ENCODE measurements around the gene MAP6. TPM values are rescaled to one million over a fixed set of nuclear protein-coding genes. Genes with fewer than 3 reads are reported as not detected.

MAP6 gene
- total and polyA plus RNA-seq, 2 of the 13 experiments (the other 11 are each of a cell fraction or from before 2014, with no cell fraction given), result 0.04 TPM; not detected in 1

DNA sequence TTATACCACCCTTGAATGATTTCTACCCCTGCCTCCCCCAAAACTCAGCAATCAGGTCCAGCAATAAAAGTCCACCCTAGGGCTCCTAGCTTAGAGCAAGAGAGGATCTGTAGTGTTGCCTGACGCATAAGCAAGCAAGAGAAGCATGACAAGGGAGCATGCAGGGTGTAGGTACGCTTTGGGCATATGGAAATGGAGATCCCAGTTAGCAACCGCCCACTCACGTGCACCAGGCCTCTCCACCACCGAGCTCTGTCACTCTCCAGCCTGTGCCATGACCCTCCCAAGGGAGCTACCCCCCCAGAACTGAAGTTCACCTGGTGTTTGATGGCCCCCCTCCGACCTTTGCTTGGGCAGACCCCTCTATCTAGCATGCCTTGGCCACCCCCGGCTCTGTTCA, 67.3 kb downstream of the MAP6 start:
- BruUV-seq (replicated peaks), result no TSS peak
- DNase-seq (ENCODE audit: low spot score), result no peak
- no peak overlapping the region for H3K9ac ChIP-seq (ENCODE audit: insufficient read depth, low read depth, low read length)
- in situ Hi-C loops (cut with HindIII; ENCODE audit: extremely low pct_ligation_motif_present, low pct_unique_long_range_greater_than_20kb) (no loop called here), intact Hi-C loops (cut with micrococcal nuclease; ENCODE audit: unreplicated experiment) (no loop called here)
- H3K4me1 ChIP-seq (ENCODE audit: insufficient read depth, low read length), result no peaks in the 10 kb centered on the region
- peaks cover 3 to 44% of the 10 kb centered on the region in 2 experiments; a peak in 4 of 5 replicates for H3K27me3 ChIP-seq (ENCODE audit: control insufficient read depth in 1 of 2, insufficient read depth in 2 of 2, low read length in 2 of 2)
- WGBS (ENCODE audit: low lambda C conversion rate), result 39% methylated on average over 6 of the region's 7 CpGs
- H3K4me2 ChIP-seq (ENCODE audit: low read depth, low read length), result no peak overlapping the region
- H4K20me1 ChIP-seq (ENCODE audit: insufficient read depth, low read length), result no peaks in the 10 kb centered on the region
- no peak for ATAC-seq
- no peak overlapping the region for H3K4me3 ChIP-seq (replicated peaks in 1 of 3; ENCODE audit: insufficient read depth in 1 of 3, low read depth in 2 of 3, low read length in 3 of 3)
- CTCF ChIA-PET (ENCODE audit: low intra/inter-chr PET ratio, low total read pairs), result no interaction called here
- FAIRE-seq, result no peak
- POLR2A ChIA-PET, result no interaction called here
- H3K9me3 ChIP-seq (ENCODE audit: low read length), result no peaks in the 10 kb centered on the region
- TF ChIP-seq, protein P1, sequence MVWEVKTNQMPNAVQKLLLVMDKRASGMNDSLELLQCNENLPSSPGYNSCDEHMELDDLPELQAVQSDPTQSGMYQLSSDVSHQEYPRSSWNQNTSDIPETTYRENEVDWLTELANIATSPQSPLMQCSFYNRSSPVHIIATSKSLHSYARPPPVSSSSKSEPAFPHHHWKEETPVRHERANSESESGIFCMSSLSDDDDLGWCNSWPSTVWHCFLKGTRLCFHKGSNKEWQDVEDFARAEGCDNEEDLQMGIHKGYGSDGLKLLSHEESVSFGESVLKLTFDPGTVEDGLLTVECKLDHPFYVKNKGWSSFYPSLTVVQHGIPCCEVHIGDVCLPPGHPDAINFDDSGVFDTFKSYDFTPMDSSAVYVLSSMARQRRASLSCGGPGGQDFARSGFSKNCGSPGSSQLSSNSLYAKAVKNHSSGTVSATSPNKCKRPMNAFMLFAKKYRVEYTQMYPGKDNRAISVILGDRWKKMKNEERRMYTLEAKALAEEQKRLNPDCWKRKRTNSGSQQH (CRISPR knock-in tag; IDR thresholded peaks at IDR 0.05; ENCODE audit: low read depth), result no peak
- TF ChIP-seq THAP11 (CRISPR knock-in tag; IDR thresholded peaks at IDR 0.05) (no peak), HNRNPL (IDR thresholded peaks at IDR 0.05; ENCODE audit: low read depth, low read length) (no peak), SIN3A (IDR thresholded peaks at IDR 0.05; ENCODE audit: borderline replicate concordance, low read depth, low read length) (no peak), MIXL1 (CRISPR knock-in tag; IDR thresholded peaks at IDR 0.05) (no peak), YEATS4 (CRISPR knock-in tag; IDR thresholded peaks at IDR 0.05; ENCODE audit: borderline replicate concordance) (no peak), TSC22D2 (CRISPR knock-in tag; IDR thresholded peaks at IDR 0.05; ENCODE audit: borderline replicate concordance) (no peak), ZNF83 (CRISPR knock-in tag; IDR thresholded peaks at IDR 0.05; ENCODE audit: borderline replicate concordance) (no peak), HNRNPLL (IDR thresholded peaks at IDR 0.05; ENCODE audit: low read depth, low read length, poor library complexity, severe bottlenecking) (no peak), HCFC1 (IDR thresholded peaks at IDR 0.05; ENCODE audit: low read depth, low read length) (no peak), PLRG1 (conservative IDR thresholded peaks at IDR 0.05) (no peak), NFE2L1 (CRISPR knock-in tag; IDR thresholded peaks at IDR 0.05; ENCODE audit: borderline replicate concordance) (no peak), HOXA7 (CRISPR knock-in tag; IDR thresholded peaks at IDR 0.05) (no peak), ZNF354B (CRISPR knock-in tag; IDR thresholded peaks at IDR 0.05) (no peak)
- TF ChIP-seq, protein P2, sequence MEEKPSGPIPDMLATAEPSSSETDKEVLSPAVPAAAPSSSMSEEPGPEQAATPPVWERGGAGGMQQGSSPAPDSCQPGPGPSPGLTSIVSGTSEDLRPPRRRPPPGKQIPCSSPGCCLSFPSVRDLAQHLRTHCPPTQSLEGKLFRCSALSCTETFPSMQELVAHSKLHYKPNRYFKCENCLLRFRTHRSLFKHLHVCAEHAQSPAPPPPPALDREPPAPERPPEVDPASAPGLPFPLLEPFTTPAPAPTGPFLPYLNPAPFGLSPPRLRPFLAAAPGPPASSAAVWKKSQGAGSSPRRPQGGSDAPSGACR (CRISPR knock-in tag; IDR thresholded peaks at IDR 0.05), result no peak
- TF ChIP-seq, protein P3, sequence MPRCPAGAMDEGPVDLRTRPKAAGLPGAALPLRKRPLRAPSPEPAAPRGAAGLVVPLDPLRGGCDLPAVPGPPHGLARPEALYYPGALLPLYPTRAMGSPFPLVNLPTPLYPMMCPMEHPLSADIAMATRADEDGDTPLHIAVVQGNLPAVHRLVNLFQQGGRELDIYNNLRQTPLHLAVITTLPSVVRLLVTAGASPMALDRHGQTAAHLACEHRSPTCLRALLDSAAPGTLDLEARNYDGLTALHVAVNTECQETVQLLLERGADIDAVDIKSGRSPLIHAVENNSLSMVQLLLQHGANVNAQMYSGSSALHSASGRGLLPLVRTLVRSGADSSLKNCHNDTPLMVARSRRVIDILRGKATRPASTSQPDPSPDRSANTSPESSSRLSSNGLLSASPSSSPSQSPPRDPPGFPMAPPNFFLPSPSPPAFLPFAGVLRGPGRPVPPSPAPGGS (CRISPR knock-in tag; IDR thresholded peaks at IDR 0.05), result no peak
- no peak overlapping the region for H3K27ac ChIP-seq (ENCODE audit: extremely low read length, insufficient read depth, low read length)
- no peak overlapping the region for H2AFZ ChIP-seq (ENCODE audit: low read length)
- H3K36me3 ChIP-seq (replicated peaks in 1 of 2; ENCODE audit: control insufficient read depth in 1 of 2, insufficient read depth in 2 of 2, low read length in 2 of 2), result no peaks in the 10 kb centered on the region
- no peaks in the 10 kb centered on the region for H3K79me2 ChIP-seq (ENCODE audit: insufficient read depth, low read length)
